Panc1 (cell line): ENCODE measurements around the gene SERPINE3. TPM values are rescaled to one million over a fixed set of nuclear protein-coding genes. Genes with fewer than 3 reads are reported as not detected.

Experiments
- ATAC-seq: fragments of 200-7000 bp; cut with Tn5 transposase; 2 replicates; pipeline ENCODE4 v1.9.1; 2020; ENCODE audit warnings: mild to moderate bottlenecking, moderate library complexity
- BruUV-seq: library from RNA; stranded (reverse); fragments of 400-500 nt; replicated peaks from 2 replicates; lab custom pipeline; 2021; lab: Mats Ljungman, UMichigan
- CTCF ChIA-PET: fragments of 300-600 bp; sonication (Branson Sonifier 250); formaldehyde crosslinking; loops from one replicate; lab custom pipeline; 2022; ENCODE audit warnings: antibody characterized with exemption; lab: Charles Lee
- POLR2A ChIA-PET: fragments of 300-600 bp; sonication (Branson Sonifier 250); formaldehyde crosslinking; loops from one replicate; lab custom pipeline; 2022; ENCODE audit warnings: antibody characterized with exemption; lab: Charles Lee
- DNase-seq: peaks from one replicate; pipeline ENCODE4 v3.0.0-alpha.2; 2010; ENCODE audit warnings: low read depth, low spot score
- H3K27ac ChIP-seq: 2 replicates; pipeline ENCODE4 v1.5.1; 2011; ENCODE audit warnings: mild to moderate bottlenecking, low read length, inconsistent platforms
- H3K27me3 ChIP-seq: fragments of 200-500 bp; sonication (Bioruptor generic); 2 replicates; pipeline ENCODE4 v1.6.0; 2014; ENCODE audit warnings: low read length, inconsistent platforms; ENCODE audit not compliant: control insufficient read depth, insufficient read depth
- H3K36me3 ChIP-seq: fragments of 200-500 bp; sonication (Bioruptor generic); 2 replicates; pipeline ENCODE4 v1.5.1; 2014; ENCODE audit warnings: inconsistent platforms, mild to moderate bottlenecking, low read length, moderate library complexity; ENCODE audit not compliant: control insufficient read depth, insufficient read depth
- H3K4me1 ChIP-seq: 2 replicates; pipeline ENCODE4 v1.5.1; 2011; ENCODE audit warnings: inconsistent platforms, mild to moderate bottlenecking, low read length, moderate library complexity; ENCODE audit not compliant: control insufficient read depth, insufficient read depth
- H3K4me3 ChIP-seq, 2 experiments: 2 replicates each; pipeline ENCODE4 v1.5.1; 2011 to 2012; ENCODE audit warnings: low read depth in 2 of 2, low read length in 2 of 2, mild to moderate bottlenecking in 2 of 2, inconsistent platforms in 1 of 2, moderate library complexity in 1 of 2
- H3K9me3 ChIP-seq: fragments of 200-500 bp; sonication (Bioruptor generic); 2 replicates; pipeline ENCODE4 v1.5.1; 2014; ENCODE audit warnings: low read depth, mild to moderate bottlenecking, inconsistent platforms, low read length, moderate library complexity; ENCODE audit not compliant: control insufficient read depth, insufficient read depth
- POLR2AphosphoS5 ChIP-seq: IDR thresholded peaks from 2 replicates; pipeline ENCODE4 v1.6.1; 2012; ENCODE audit warnings: mild to moderate bottlenecking, low read depth, low read length, moderate library complexity
- SIN3A ChIP-seq: IDR thresholded peaks from 2 replicates; pipeline ENCODE4 v1.6.1; 2012; ENCODE audit warnings: low read depth, mild to moderate bottlenecking, low read length, moderate library complexity, borderline replicate concordance; ENCODE audit not compliant: insufficient read depth
- TCF7L2 ChIP-seq: IDR thresholded peaks from 2 replicates; pipeline ENCODE4 v1.6.1; 2011; ENCODE audit warnings: mild to moderate bottlenecking, low read depth, low read length, inconsistent platforms
- in situ Hi-C: cut with HindIII; loops from 2 replicates; pipeline ENCODE4 v1.10.0; 2016; ENCODE audit warnings: low sequenced_read_pairs, low pct_unique_long_range_greater_than_20kb
- intact Hi-C: fragments of 100-400 bp; cut with micrococcal nuclease; formaldehyde crosslinking; loops from one replicate; pipeline ENCODE4 v1.10.0; 2022; ENCODE audit not compliant: unreplicated experiment
- microRNA-seq: library from miRNA; unstranded; fragments of <30 nt; microRNA quantifications from one replicate; pipeline ENCODE4 v1.1.0, GENCODE V29; 2020; ENCODE audit not compliant: unreplicated experiment
- total RNA-seq: library from RNA; stranded (reverse); gene quantifications from one replicate; pipeline ENCODE4 v1.2.1, GENCODE V29; 2021; ENCODE audit not compliant: unreplicated experiment
- TF ChIP-seq, protein P1 (sequence below): fragments of 450-650 bp; IDR thresholded peaks from 2 replicates; pipeline ENCODE4 v1.5.1; 2017; ENCODE audit warnings: mild to moderate bottlenecking
- TF ChIP-seq, protein P2 (sequence below), 2 experiments: IDR thresholded peaks; 2 replicates each; pipeline ENCODE4 v1.6.1; 2011 to 2012; ENCODE audit warnings: low read depth in 2 of 2, control low read depth in 1 of 2, low read length in 1 of 2, mild to moderate bottlenecking in 1 of 2, moderate library complexity in 1 of 2; ENCODE audit not compliant: insufficient read depth in 1 of 2

Gene SERPINE3
- total RNA-seq, 1 experiment from 2014 or later: not detected

GRCh38 chr13:51405176-51405575 is 65.7 kb downstream of the SERPINE3 start:
- BruUV-seq: no TSS peak
- Histone ChIP-seq H3K4me1 (no peaks in the 10 kb centered on the region), H3K27ac (no peak overlapping the region), H3K36me3 (no peaks in the 10 kb centered on the region), H3K9me3 (no peaks in the 10 kb centered on the region), H3K27me3 (no peaks in the 10 kb centered on the region), H3K4me3 (no peak overlapping the region)
- intact Hi-C loops (no loop called here), in situ Hi-C loops (no loop called here)
- DNase-seq (no peak), ATAC-seq (no peak)
- TF ChIP-seq, protein P1, sequence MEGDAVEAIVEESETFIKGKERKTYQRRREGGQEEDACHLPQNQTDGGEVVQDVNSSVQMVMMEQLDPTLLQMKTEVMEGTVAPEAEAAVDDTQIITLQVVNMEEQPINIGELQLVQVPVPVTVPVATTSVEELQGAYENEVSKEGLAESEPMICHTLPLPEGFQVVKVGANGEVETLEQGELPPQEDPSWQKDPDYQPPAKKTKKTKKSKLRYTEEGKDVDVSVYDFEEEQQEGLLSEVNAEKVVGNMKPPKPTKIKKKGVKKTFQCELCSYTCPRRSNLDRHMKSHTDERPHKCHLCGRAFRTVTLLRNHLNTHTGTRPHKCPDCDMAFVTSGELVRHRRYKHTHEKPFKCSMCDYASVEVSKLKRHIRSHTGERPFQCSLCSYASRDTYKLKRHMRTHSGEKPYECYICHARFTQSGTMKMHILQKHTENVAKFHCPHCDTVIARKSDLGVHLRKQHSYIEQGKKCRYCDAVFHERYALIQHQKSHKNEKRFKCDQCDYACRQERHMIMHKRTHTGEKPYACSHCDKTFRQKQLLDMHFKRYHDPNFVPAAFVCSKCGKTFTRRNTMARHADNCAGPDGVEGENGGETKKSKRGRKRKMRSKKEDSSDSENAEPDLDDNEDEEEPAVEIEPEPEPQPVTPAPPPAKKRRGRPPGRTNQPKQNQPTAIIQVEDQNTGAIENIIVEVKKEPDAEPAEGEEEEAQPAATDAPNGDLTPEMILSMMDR: no peak
- no peak for TF ChIP-seq TCF7L2
- TF ChIP-seq POLR2AphosphoS5: no peak
- TF ChIP-seq, protein P2, sequence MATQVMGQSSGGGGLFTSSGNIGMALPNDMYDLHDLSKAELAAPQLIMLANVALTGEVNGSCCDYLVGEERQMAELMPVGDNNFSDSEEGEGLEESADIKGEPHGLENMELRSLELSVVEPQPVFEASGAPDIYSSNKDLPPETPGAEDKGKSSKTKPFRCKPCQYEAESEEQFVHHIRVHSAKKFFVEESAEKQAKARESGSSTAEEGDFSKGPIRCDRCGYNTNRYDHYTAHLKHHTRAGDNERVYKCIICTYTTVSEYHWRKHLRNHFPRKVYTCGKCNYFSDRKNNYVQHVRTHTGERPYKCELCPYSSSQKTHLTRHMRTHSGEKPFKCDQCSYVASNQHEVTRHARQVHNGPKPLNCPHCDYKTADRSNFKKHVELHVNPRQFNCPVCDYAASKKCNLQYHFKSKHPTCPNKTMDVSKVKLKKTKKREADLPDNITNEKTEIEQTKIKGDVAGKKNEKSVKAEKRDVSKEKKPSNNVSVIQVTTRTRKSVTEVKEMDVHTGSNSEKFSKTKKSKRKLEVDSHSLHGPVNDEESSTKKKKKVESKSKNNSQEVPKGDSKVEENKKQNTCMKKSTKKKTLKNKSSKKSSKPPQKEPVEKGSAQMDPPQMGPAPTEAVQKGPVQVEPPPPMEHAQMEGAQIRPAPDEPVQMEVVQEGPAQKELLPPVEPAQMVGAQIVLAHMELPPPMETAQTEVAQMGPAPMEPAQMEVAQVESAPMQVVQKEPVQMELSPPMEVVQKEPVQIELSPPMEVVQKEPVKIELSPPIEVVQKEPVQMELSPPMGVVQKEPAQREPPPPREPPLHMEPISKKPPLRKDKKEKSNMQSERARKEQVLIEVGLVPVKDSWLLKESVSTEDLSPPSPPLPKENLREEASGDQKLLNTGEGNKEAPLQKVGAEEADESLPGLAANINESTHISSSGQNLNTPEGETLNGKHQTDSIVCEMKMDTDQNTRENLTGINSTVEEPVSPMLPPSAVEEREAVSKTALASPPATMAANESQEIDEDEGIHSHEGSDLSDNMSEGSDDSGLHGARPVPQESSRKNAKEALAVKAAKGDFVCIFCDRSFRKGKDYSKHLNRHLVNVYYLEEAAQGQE (IDR thresholded peaks at IDR 0.05; ENCODE audit: insufficient read depth in 1 of 2, low read depth in 2 of 2, low read length in 1 of 2): no peak
- TF ChIP-seq SIN3A: no peak
- ChIA-PET POLR2A (no interaction called here), CTCF (no interaction called here)

- Histone ChIP-seq H3K4me1 (no peaks in the 10 kb centered on the region), H3K36me3 (peaks cover 4% of the 10 kb centered on the region; the same call in 1 of the 2 replicates), H3K27me3 (no peaks in the 10 kb centered on the region), H3K27ac (no peak overlapping the region), H3K9me3 (no peaks in the 10 kb centered on the region), H3K4me3 (no peak overlapping the region)
- ChIA-PET POLR2A (interaction anchor here (0.6 kb wide), 1 partner anchor 18 kb away, joined by 3 read pairs; no protein-coding TSS in a partner anchor), CTCF (no interaction called here)
- ATAC-seq: no peak
- no peak for DNase-seq
- TF ChIP-seq TCF7L2 (no peak), POLR2AphosphoS5 (no peak), SIN3A (no peak)
- TF ChIP-seq, protein P1: no peak
- TF ChIP-seq, protein P2 (IDR thresholded peaks at IDR 0.05; ENCODE audit: insufficient read depth in 1 of 2, low read depth in 2 of 2, low read length in 1 of 2): no peak
- no TSS peak for BruUV-seq
- intact Hi-C loops: no loop called here
- in situ Hi-C loops: no loop called here
Measured at GRCh38 chr13:51412431-51412830, 72.9 kb downstream of the SERPINE3 start.

Small RNAs within 50 kb of the gene (microRNA-seq; reads per million reads assigned to microRNA genes)
- not detected for gene MIR5693

Other genes starting within 250 kb of the SERPINE3 start
- gene C13orf42, start 228.4 kb upstream of the SERPINE3 start, total RNA-seq: not detected
- gene FAM124A, start 117.3 kb upstream of the SERPINE3 start, total RNA-seq: 1.1 TPM
- gene INTS6, start 113.3 kb downstream of the SERPINE3 start, total RNA-seq: 33.2 TPM
- gene WDFY2, start 244.8 kb downstream of the SERPINE3 start, total RNA-seq: 7.8 TPM